Measurements from ENCODE around the gene MN1.

- no peak for TF ChIP-seq CTCF (IDR thresholded peaks at IDR 0.05)
- no peak for TF ChIP-seq EZH2 (IDR thresholded peaks at IDR 0.05; ENCODE audit: borderline replicate concordance, insufficient read depth, low read depth, low read length, poor library complexity, severe bottlenecking)
Measured at GRCh38 chr22:27724157-27724556, 77.4 kb downstream of the MN1 start.
